GM19238 (cell line): ENCODE results near the gene CHCHD10.
"Not testable (repeated sequence)": the region's sequence is repeated elsewhere in the genome, so short reads cannot be mapped to it uniquely, and the experiment has no call there.

Experiments
- DNase-seq: peaks from one replicate; pipeline ENCODE4 v3.0.0; 2011; ENCODE audit warnings: low spot score; ENCODE audit not compliant: insufficient read length

Gene CHCHD10

GRCh38 chr22:23750714-23751440, 16.9 kb downstream of the CHCHD10 start, which contains the start of gene ZNF70:
Gene ZNF70 (minus strand): TSS chr22:23751112. CDS start chr22:23745140, 5,972 bp downstream.
- DNase-seq = peak; percentile 82

DNA sequence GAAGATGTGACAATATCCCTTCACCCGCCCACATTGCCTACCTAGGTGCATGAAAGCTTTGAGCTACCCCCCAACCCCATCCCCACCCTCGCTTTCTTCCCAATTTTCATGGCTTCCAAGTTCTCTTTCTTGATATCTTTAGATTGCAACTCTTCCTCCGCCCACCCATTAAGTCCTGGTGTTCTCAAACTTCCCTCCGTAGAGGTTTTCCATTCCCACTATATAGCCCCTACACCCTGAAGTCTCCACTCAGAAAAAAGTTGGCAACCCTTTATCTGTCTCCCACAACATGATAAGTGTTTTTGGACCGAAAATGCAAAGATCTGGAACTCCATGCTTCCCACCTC, 17.4 kb downstream of the CHCHD10 start:
- no peak for DNase-seq

- DNase-seq = no peak
Measured at GRCh38 chr22:23749841-23750301, 17.9 kb downstream of the CHCHD10 start.

- no peak for DNase-seq
Measured at GRCh38 chr22:23745791-23746190, 22.0 kb downstream of the CHCHD10 start.

DNA sequence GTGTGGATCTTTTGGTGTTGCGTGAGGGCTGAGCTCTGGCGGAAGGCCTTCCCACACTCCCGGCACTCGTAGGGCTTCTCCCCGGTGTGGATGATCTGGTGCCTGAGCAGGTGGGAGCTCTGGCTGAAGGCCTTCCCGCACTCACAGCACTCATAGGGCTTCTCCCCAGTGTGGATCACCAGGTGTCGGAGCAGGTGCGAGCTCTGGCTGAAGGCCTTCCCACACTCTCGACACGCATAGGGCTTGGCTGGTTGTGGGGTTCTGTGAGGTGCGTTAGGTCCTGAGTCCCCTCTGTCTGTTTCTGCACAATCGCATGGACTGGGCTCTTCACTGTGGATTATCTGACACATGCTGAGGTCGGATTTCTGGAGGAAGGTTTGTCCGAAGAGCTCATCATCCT, 23.3 kb downstream of the CHCHD10 start:
- DNase-seq = no peak

- no peak for DNase-seq
Measured at GRCh38 chr22:23744001-23744400, 23.8 kb downstream of the CHCHD10 start.

- DNase-seq = no peak
Measured at GRCh38 chr22:23743303-23743705, 24.5 kb downstream of the CHCHD10 start.

DNA sequence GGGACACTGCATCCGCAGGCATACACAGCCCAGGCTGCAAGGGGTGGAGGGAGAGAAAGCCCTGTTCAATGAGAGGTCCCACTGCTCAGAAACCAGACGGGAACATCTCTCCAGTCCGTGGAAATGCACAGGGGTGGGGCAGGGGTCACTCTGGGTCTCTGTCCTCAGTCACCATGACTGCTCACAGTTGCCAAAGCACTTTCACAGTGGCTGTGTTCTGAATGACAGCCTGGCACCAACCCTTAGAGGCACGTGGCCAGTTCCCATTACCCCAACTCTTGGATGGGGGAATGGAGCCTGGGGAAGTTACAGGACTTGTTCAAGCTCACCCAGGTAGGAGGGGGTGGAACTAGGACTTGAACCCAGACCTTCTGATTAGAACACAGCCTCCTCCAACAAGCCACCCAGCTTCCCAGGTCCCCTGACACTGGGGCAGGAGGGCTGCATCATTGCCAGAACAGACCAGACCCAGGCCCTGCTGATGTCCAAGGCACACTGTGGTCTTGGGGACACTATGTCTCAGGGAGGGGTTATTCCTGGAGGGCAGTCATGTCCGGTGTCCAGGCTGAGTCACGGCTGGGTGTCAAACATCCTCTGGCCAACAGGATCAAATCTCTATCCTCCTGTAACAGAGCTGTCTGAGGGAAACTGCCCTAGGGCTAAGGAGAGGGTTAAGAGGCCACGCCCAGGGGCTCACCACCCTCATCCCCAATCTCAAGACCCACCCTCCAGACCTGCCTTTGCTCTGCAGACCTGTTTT, 25.1 kb downstream of the CHCHD10 start:
- DNase-seq = no peak

- no peak for DNase-seq
Measured at GRCh38 chr22:23737696-23738095, 30.1 kb downstream of the CHCHD10 start.

- DNase-seq = not testable (repeated sequence)
Measured at GRCh38 chr22:23728108-23728507, 39.7 kb downstream of the CHCHD10 start.

DNA sequence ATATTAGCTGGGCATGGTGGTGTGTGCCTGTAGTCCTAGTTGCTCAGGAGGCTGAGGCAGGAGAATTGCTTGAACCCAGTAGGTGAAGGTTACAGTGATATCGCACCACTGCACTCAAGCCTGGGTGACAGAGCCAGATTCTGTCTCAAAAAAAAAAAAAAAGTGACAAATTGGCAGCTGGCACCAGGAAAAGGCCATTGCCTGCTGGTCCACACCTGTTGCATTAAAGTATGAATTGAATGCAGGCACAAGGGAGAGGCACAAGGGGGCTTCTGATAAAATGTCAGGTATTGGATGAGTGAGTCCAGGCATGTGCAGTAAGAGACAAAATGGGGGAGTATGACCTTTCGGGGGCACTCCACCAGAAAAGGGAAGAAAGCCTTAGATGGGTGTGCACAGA, 45.0 kb downstream of the CHCHD10 start:
- DNase-seq = no peak

DNA sequence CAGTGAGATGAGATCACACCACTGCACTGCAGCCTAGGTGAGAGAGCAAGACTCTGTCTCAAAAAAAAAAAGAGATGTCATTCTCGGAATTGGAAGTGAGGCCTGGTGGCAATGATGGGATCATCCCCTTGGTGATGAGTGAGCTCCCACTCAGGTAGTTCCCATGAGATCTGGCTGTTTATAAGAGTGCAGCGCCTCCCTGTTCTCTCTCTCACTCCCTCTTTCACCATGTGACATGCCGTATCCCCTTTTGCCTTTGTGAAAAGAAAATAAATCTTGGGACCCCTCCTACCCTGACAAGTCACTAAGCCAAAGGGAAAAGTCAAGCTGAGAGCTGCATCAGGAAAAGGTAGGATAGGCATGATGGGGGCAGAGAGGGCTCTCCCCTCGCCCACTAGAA, 45.6 kb downstream of the CHCHD10 start:
- DNase-seq = no peak

DNA sequence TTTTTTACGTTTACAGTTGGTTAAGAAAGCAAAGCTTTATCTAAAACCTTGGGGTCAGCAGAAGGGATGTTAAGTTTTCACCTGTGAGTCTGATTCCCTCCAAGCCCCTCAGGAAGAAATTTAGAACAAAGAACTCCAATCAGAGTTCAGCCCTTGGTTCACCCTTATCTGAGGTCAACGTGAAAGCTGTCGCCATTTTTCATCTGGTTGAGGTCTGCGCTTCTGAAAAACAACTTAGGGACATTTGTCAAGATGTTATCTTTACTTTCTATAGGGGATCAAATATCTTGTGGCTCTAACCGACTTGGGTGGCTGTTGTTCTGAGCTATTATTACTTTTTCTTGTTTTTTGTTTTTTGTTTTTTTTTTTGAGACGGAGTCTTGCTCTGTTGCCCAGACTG, 46.9 kb downstream of the CHCHD10 start:
- DNase-seq = no peak

DNA sequence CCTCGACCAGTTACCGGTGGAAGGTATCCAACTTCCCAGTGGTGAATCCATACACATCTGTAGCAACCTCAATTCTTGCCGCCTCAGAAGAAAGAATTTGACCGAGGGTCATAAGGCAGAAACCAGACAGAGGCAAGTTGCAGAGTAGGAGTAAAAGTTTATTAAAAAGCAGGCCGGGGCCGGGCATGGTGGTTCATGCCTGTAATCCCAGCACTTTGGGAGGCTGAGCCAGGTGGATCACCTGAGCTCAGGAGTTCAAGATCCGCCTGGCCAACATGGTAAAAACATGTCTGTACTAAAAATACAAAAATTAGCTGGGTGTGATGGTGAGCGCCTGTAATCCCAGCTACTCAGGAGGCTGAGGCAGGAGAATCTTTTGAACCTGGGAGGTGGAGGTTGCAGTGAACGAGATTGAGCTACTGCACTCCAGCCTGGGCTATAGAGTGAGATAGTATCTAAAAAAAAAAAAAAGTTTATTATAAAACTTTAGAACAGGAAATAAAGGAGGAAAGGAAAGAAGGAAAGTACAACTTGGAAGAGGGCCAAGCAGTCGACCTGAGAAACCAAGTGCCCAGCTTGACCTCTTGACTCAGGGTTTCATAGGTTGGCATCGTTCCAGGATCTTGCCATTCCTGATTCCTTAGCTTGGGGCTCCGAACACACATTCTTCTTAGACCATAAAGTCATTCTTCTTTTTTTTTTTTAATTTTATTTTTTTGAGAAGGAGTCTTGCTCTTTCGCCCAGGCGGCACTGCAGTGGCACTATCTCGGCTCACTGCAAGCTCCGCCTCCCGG, 49.2 kb downstream of the CHCHD10 start:
- DNase-seq = no peak

DNA sequence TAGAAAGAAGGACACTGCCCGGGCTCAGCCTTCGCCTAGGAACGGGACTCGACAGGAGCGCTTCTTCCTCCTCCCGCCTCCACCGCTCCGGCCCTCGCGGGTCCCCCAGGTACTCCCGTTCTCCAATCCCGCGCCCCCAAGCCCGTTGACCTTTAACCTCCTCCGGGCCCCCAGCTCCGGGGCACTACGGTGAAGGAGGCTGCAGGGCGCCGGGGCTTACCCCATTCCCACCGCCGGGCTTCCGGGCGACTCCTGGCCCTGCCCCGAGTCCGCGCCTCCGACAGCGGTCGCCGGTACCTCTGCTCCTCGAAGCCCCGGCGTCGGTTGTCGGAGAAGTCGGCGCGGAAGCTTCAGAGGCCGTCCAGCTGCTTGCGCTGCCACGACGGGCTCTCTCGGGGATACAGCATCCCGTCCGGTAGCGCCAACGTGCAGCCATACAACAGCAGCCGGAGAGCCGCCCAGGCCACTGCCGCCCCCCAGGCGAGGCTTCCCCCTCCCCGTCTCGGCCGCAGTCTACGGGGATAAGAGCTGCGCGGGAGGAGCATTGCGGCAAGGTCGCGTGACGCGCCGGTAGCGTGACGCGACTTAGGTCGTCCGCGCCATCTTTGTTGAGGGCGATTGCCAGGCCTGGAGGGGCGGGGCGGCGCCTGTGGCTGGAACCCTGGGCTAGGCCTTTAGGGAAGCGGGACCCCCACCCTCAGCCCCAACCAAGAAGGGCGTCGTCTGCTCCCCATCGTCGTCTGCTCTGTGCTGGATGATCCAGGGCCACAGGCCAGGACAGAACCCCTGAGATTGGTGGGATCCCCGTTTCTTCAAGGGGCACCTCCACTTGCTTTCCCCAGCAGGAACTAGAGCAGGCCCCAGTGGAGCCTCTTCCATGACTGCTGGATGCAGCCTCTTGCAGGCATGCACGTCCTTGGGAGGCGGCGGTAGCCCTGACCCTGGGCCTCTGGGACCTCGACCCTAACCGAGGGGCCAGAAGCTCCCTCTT, 50.7 kb downstream of the CHCHD10 start:
- DNase-seq = peak; percentile 85
